C4-2B (cell line): ENCODE data around the gene ATP11A.

Experiments used
- ZFX ChIP-seq: fragments of 450-650 bp; IDR thresholded peaks from 2 replicates; pipeline ENCODE4 v1.6.1; 2017
- TF ChIP-seq, protein P1 (sequence below): fragments of 450-650 bp; conservative IDR thresholded peaks from 2 replicates; pipeline ENCODE4 v1.5.1; 2017; ENCODE audit warnings: mild to moderate bottlenecking

GRCh38 chr13:112911285-112911701, 221.5 kb downstream of the ATP11A start:
- TF ChIP-seq, protein P1, sequence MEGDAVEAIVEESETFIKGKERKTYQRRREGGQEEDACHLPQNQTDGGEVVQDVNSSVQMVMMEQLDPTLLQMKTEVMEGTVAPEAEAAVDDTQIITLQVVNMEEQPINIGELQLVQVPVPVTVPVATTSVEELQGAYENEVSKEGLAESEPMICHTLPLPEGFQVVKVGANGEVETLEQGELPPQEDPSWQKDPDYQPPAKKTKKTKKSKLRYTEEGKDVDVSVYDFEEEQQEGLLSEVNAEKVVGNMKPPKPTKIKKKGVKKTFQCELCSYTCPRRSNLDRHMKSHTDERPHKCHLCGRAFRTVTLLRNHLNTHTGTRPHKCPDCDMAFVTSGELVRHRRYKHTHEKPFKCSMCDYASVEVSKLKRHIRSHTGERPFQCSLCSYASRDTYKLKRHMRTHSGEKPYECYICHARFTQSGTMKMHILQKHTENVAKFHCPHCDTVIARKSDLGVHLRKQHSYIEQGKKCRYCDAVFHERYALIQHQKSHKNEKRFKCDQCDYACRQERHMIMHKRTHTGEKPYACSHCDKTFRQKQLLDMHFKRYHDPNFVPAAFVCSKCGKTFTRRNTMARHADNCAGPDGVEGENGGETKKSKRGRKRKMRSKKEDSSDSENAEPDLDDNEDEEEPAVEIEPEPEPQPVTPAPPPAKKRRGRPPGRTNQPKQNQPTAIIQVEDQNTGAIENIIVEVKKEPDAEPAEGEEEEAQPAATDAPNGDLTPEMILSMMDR: no peak
- TF ChIP-seq ZFX: no peak
